ENCODE measurements around the gene RAD18. TPM values are rescaled to one million over a fixed set of nuclear protein-coding genes. Genes with fewer than 3 reads are reported as not detected.

Gene RAD18
- total and polyA plus RNA-seq, 12 donors, result 2.0 to 11.4 (median 8.5) TPM

- H3K4me1 ChIP-seq (replicated peaks in 1 of 2), result no peaks in the 10 kb centered on the region
- no peak overlapping the region for H3K27ac ChIP-seq
- H3K9me3 ChIP-seq (replicated peaks in 1 of 3), result no peaks in the 10 kb centered on the region
- H3K27me3 ChIP-seq, result no peaks in the 10 kb centered on the region
- 95 to 98% (median 96%) methylated on average over 5 of the region's 5 CpGs for WGBS, 4 donors
- no peaks in the 10 kb centered on the region for H3K36me3 ChIP-seq (replicated peaks in 1 of 2)
- DNase-seq, result no peak
- TF ChIP-seq, protein P1, sequence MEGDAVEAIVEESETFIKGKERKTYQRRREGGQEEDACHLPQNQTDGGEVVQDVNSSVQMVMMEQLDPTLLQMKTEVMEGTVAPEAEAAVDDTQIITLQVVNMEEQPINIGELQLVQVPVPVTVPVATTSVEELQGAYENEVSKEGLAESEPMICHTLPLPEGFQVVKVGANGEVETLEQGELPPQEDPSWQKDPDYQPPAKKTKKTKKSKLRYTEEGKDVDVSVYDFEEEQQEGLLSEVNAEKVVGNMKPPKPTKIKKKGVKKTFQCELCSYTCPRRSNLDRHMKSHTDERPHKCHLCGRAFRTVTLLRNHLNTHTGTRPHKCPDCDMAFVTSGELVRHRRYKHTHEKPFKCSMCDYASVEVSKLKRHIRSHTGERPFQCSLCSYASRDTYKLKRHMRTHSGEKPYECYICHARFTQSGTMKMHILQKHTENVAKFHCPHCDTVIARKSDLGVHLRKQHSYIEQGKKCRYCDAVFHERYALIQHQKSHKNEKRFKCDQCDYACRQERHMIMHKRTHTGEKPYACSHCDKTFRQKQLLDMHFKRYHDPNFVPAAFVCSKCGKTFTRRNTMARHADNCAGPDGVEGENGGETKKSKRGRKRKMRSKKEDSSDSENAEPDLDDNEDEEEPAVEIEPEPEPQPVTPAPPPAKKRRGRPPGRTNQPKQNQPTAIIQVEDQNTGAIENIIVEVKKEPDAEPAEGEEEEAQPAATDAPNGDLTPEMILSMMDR (IDR thresholded peaks at IDR 0.05), result no peak
- TF ChIP-seq POLR2A (IDR thresholded peaks at IDR 0.05), result no peak
- intact Hi-C loops (cut with DNase I), result no loop called here
- no peak overlapping the region for H3K4me3 ChIP-seq
Observed at GRCh38 chr3:8903191-8903590, 60.1 kb downstream of the RAD18 start.

- Histone ChIP-seq H3K27me3 (no peaks in the 10 kb centered on the region), H3K4me3 (no peak overlapping the region), H3K4me1 (replicated peaks in 1 of 2) (no peaks in the 10 kb centered on the region), H3K36me3 (replicated peaks in 1 of 2) (no peaks in the 10 kb centered on the region), H3K27ac (no peak overlapping the region), H3K9me3 (replicated peaks in 1 of 3) (no peaks in the 10 kb centered on the region)
- DNase-seq, result no peak
- TF ChIP-seq, protein P1 (IDR thresholded peaks at IDR 0.05), result no peak
- no peak for TF ChIP-seq POLR2A (IDR thresholded peaks at IDR 0.05)
- intact Hi-C loops (cut with DNase I), result no loop called here
- WGBS, 4 donors, result 93 to 95% (median 95%) methylated on average over 3 of the region's 3 CpGs
Observed at GRCh38 chr3:8900869-8901268, 62.4 kb downstream of the RAD18 start.

DNA sequence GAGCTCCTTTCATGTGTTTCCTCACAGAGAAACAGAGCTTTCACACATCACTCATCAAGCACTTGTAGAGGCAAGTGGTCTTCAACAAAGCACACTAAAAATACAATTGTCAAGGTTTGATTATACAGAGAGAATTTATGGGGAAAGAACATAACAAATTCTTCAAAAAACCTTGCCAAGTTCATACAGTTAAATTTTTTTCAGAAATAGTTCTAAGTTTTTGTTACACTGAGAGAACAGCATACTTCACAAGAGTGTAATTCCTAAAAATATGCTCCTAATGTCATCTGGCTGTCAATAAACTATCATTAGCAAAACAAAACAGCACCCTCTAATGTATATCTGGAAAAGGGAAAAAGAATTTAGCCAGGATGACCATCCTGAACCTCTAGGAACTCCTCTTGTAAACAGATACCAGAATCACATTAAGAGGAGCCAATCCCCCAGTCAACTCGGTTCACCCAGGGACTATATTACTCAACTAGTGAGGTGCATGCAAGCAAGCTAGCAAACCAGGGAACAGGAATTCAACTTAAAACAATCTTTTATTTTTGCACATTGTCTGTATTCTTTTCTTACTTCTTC lies 63.3 kb downstream of the RAD18 start:
- intact Hi-C loops (cut with DNase I), result no loop called here
- H3K4me3 ChIP-seq, result no peak overlapping the region
- no peak for TF ChIP-seq POLR2A (IDR thresholded peaks at IDR 0.05)
- TF ChIP-seq, protein P1 (IDR thresholded peaks at IDR 0.05), result no peak
- 76 to 90% (median 84%) methylated on average over 1 of the region's 1 CpG for WGBS, 4 donors
- no peak for DNase-seq
- H3K4me1 ChIP-seq (replicated peaks in 1 of 2), result no peaks in the 10 kb centered on the region
- H3K27me3 ChIP-seq, result no peaks in the 10 kb centered on the region
- no peaks in the 10 kb centered on the region for H3K36me3 ChIP-seq (replicated peaks in 1 of 2)
- H3K9me3 ChIP-seq (replicated peaks in 1 of 3), result no peaks in the 10 kb centered on the region
- no peak overlapping the region for H3K27ac ChIP-seq

DNA sequence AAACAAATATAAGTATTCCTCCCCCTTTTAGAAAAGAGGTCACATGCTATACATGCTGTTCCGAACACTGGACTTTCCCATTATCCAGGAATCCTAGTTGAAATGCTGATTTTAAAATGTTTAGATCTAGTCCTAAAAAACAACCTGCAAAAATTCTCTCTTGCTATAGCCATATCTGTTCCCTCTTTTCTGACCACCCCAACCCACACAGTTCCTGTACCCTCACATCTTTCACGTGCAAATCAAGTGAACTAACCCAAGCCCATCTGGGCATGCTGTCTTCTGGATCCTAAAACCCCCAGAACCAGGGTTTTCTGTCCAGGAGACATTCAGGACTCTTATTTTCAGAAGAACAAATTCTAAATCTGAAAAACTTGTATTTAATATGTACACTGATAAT lies 67.4 kb downstream of the RAD18 start:
- Histone ChIP-seq H3K27ac (no peak overlapping the region), H3K36me3 (replicated peaks in 1 of 2) (no peaks in the 10 kb centered on the region), H3K4me3 (no peak overlapping the region), H3K4me1 (replicated peaks in 1 of 2) (no peaks in the 10 kb centered on the region), H3K9me3 (replicated peaks in 1 of 3) (no peaks in the 10 kb centered on the region), H3K27me3 (no peaks in the 10 kb centered on the region)
- WGBS, 4 donors, result 80 to 85% (median 83%) methylated on average over 2 of the region's 2 CpGs
- TF ChIP-seq, protein P1 (IDR thresholded peaks at IDR 0.05), result no peak
- TF ChIP-seq POLR2A (IDR thresholded peaks at IDR 0.05), result no peak
- intact Hi-C loops (cut with DNase I), result no loop called here
- no peak for DNase-seq
